COLO668 (cell line): ENCODE results near the gene CTIF.

Source experiments
- DNase-seq: peaks from one replicate; lab custom pipeline; 2025; ENCODE audit not compliant: unreplicated experiment; lab: John Stamatoyannopoulos, UW

CTIF gene

GRCh38 chr18:48742304-48742703 is 203.5 kb downstream of the CTIF start:
- DNase-seq = no peak

- DNase-seq = no peak
Observed at GRCh38 chr18:48742706-48743475, 204.1 kb downstream of the CTIF start.

- no peak for DNase-seq
Observed at GRCh38 chr18:48743886-48744285, 205.1 kb downstream of the CTIF start.

GRCh38 chr18:48745293-48745692 is 206.5 kb downstream of the CTIF start:
- no peak for DNase-seq

GRCh38 chr18:48749768-48750167 is 210.9 kb downstream of the CTIF start:
- no peak for DNase-seq

GRCh38 chr18:48750485-48751175 is 211.8 kb downstream of the CTIF start:
- DNase-seq = no peak

GRCh38 chr18:48751727-48752468 is 213.1 kb downstream of the CTIF start:
- no peak for DNase-seq

GRCh38 chr18:48752478-48752877 is 213.6 kb downstream of the CTIF start:
- no peak for DNase-seq

GRCh38 chr18:48752928-48753327 is 214.1 kb downstream of the CTIF start:
- no peak for DNase-seq

- no peak for DNase-seq
Observed at GRCh38 chr18:48753691-48754090, 214.9 kb downstream of the CTIF start.

GRCh38 chr18:48754559-48754958 is 215.7 kb downstream of the CTIF start:
- DNase-seq = no peak

GRCh38 chr18:48754993-48755473 is 216.2 kb downstream of the CTIF start:
- no peak for DNase-seq

GRCh38 chr18:48756511-48757226 is 217.8 kb downstream of the CTIF start:
- DNase-seq = no peak

- DNase-seq = no peak
Observed at GRCh38 chr18:48757367-48757766, 218.5 kb downstream of the CTIF start.

- no peak for DNase-seq
Observed at GRCh38 chr18:48757906-48758305, 219.1 kb downstream of the CTIF start.

- no peak for DNase-seq
Observed at GRCh38 chr18:48761582-48761981, 222.8 kb downstream of the CTIF start.

GRCh38 chr18:48762022-48762421 is 223.2 kb downstream of the CTIF start:
- DNase-seq = no peak

- no peak for DNase-seq
Observed at GRCh38 chr18:48762836-48763718, 224.2 kb downstream of the CTIF start.

- no peak for DNase-seq
Observed at GRCh38 chr18:48763719-48764100, 224.9 kb downstream of the CTIF start.

- DNase-seq = no peak
Observed at GRCh38 chr18:48765053-48765452, 226.2 kb downstream of the CTIF start.
